HepG2 (cell line): ENCODE measurements around the gene AKR1E2. TPM values are rescaled to one million over a fixed set of nuclear protein-coding genes. Genes with fewer than 3 reads are reported as not detected.

Experiments
- CENPX ChIP-seq: sonication (generic); formaldehyde crosslinking; IDR thresholded peaks from 2 replicates; pipeline ENCODE4 v1.9.0; 2021; ENCODE audit warnings: mild to moderate bottlenecking, missing genetic modification reagents, moderate library complexity
- FOXP4 ChIP-seq: sonication (generic); formaldehyde crosslinking; IDR thresholded peaks from 2 replicates; pipeline ENCODE4 v1.4.0; 2020; ENCODE audit warnings: missing genetic modification reagents
- GATA4 ChIP-seq: sonication (generic); IDR thresholded peaks from 2 replicates; pipeline ENCODE4 v1.6.1; 2016; ENCODE audit warnings: antibody characterized with exemption, low read depth, borderline replicate concordance
- NCOR1 ChIP-seq: fragments of 200-600 bp; sonication (generic); IDR thresholded peaks from 2 replicates; pipeline ENCODE4 v1.7.0; 2017; ENCODE audit warnings: antibody characterized with exemption, low read length, borderline replicate concordance
- PBX3 ChIP-seq: sonication (generic); formaldehyde crosslinking; IDR thresholded peaks from 2 replicates; pipeline ENCODE4 v1.8.1; 2023; ENCODE audit warnings: missing genetic modification reagents, inconsistent platforms, borderline replicate concordance
- PCBP1 ChIP-seq: fragments of 200-400 bp; formaldehyde crosslinking; IDR thresholded peaks from 2 replicates; pipeline ENCODE4 v1.6.1; 2017; ENCODE audit warnings: mild to moderate bottlenecking, low read depth, low read length, borderline replicate concordance
- PHF5A ChIP-seq: IDR thresholded peaks from one replicate; pipeline ENCODE4 v1.6.1; 2018; ENCODE audit warnings: low read depth, missing genetic modification reagents; ENCODE audit not compliant: unreplicated experiment
- RAD51 ChIP-seq: fragments of 450-650 bp; IDR thresholded peaks from 2 replicates; pipeline ENCODE4 v1.6.1; 2016; ENCODE audit warnings: borderline replicate concordance
- REL ChIP-seq: sonication (generic); formaldehyde crosslinking; conservative IDR thresholded peaks from 2 replicates; pipeline ENCODE4 v1.8.0; 2022; ENCODE audit warnings: mild to moderate bottlenecking, missing genetic modification reagents, moderate library complexity
- SNRNP70 ChIP-seq: fragments of 200-400 bp; formaldehyde crosslinking; IDR thresholded peaks from 2 replicates; pipeline ENCODE4 v1.6.1; 2017; ENCODE audit warnings: mild to moderate bottlenecking, low read depth, low read length, moderate library complexity
- THAP8 ChIP-seq: sonication (generic); formaldehyde crosslinking; IDR thresholded peaks from 2 replicates; pipeline ENCODE4 v1.5.1; 2020; ENCODE audit warnings: missing genetic modification reagents, mild to moderate bottlenecking, borderline replicate concordance
- ZBTB40 ChIP-seq, 2 experiments: fragments of 450-650 bp in 1 of 2; sonication (generic) in 1 of 2; formaldehyde crosslinking in 1 of 2; IDR thresholded peaks; 2 replicates each; pipeline versions ENCODE4 v1.6.1 to v1.8.0; 2016 to 2022; ENCODE audit warnings: antibody characterized with exemption in 1 of 2, mild to moderate bottlenecking in 1 of 2, missing genetic modification reagents in 1 of 2
- ZNF264 ChIP-seq: sonication (generic); formaldehyde crosslinking; IDR thresholded peaks from 2 replicates; pipeline ENCODE4 v1.4.0; 2020; ENCODE audit warnings: missing genetic modification reagents
- ZNF441 ChIP-seq: sonication (generic); formaldehyde crosslinking; IDR thresholded peaks from 2 replicates; pipeline ENCODE4 v1.7.0; 2021; ENCODE audit warnings: missing genetic modification reagents, borderline replicate concordance
- ZNF460 ChIP-seq: sonication (generic); formaldehyde crosslinking; IDR thresholded peaks from 2 replicates; pipeline ENCODE4 v1.5.1; 2020; ENCODE audit warnings: missing genetic modification reagents, mild to moderate bottlenecking, borderline replicate concordance
- ZNF589 ChIP-seq: sonication (generic); formaldehyde crosslinking; conservative IDR thresholded peaks from 2 replicates; pipeline ENCODE4 v1.8.0; 2022; ENCODE audit warnings: mild to moderate bottlenecking, moderate library complexity, missing genetic modification reagents
- polyA plus RNA-seq, 8 experiments: library from polyadenylated mRNA; depleted of rRNA in 3 of 8; stranded (reverse) in 7 of 8; unstranded in 1 of 8; fragments of >200 nt; fragmentation: Illumina TruSeq in 4 of 8; extraction: Trizol in 4 of 8; gene quantifications; 2 replicates each; pipeline versions ENCODE4 v1.2.1 to v1.2.3, GENCODE V29; 2011 to 2016; ENCODE audit warnings: low read depth in 4 of 8, missing spikeins in 1 of 8, mixed read lengths in 1 of 8; ENCODE audit not compliant: insufficient read depth in 1 of 8
- total RNA-seq, 5 experiments: library from RNA; depleted of rRNA; stranded (reverse); fragments of >200 nt; fragmentation: Illumina TruSeq; extraction: Trizol; gene quantifications; 2 replicates each; pipeline ENCODE4 v1.2.3, GENCODE V29; 2016; ENCODE audit warnings: low read depth in 1 of 5

Gene AKR1E2
- total and polyA plus RNA-seq, 2 of the 13 experiments (the other 11 are each of a cell fraction or from before 2014, with no cell fraction given) = not detected

GRCh38 chr10:4849555-4850242, 23.7 kb downstream of the AKR1E2 start (continued):
- TF ChIP-seq ZBTB40 (IDR thresholded peaks at IDR 0.05) (no peak), ZBTB40 (CRISPR knock-in tag; IDR thresholded peaks at IDR 0.05) (no peak), GATA4 (no peak), ZNF264 (no peak), CENPX (CRISPR knock-in tag) (no peak), THAP8 (CRISPR knock-in tag) (no peak), PCBP1 (no peak), ZNF460 (CRISPR knock-in tag) (no peak), ZNF441 (no peak), SNRNP70 (no peak), FOXP4 (0 out of 2 replicates have a peak, but pooled peaks have one; percentile 13), REL (CRISPR knock-in tag) (no peak), PHF5A (CRISPR knock-in tag) (peak; percentile 63), ZNF589 (CRISPR knock-in tag) (no peak), PBX3 (CRISPR knock-in tag) (no peak), NCOR1 (no peak), RAD51 (no peak)
